Right forelimb (tissue), 1 donor: Measurements from ENCODE around the gene ZNF558.

Experiments used
- DNase-seq: peaks from one replicate; pipeline ENCODE4 v3.0.0-alpha.2; 2018

The ZNF558 gene

DNA sequence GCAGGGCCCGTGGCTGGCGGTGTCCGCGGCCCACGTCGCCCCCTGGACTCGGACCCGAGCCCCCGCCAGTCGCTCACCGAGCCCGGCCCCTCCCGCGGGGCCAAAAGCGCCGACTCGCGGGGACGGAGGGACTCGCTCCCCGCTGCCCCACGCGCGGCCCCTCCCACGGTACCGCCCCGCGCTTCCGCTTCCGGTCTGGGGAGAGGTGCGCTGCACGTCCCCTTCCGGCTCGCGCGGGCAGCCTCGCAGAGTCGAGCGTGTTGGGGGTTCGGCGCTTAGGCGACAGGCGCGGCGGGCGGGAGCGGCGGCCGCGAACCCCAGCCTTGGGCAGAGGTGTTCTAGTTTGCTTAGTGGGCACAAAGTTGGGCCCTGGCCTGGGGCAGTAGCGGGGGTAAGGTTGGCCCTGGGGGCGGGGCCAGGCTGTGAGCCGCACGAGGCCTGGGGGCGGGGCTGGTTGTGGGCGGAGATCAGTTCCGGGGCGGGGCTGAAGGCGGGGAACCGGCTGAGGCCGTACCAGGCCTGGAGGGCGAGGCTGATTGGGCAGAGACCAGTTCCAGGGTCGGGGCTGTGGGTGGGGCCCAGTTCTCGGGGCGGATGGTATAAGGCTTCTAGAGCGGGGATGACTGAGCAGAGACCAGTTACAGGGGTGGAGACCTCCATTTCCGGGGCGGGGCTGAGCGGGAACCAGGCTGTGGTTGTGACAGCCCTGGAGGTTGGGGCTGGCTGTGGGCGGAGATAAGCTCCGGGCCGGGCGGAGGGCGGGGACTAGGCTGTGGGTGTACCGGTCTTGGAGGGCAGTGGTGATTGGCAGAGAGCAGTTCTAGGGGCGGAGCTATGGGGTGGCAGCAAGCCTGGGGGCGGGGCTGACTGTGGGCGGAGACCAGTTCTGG lies at the start of gene ZNF558, which contains the start of gene MBD3L1:
Gene ZNF558 (minus strand): TSS at position 173 of the 890 bp plus-strand sequence. CDS start 9,645 bp downstream, outside the sequence.
Gene MBD3L1 (plus strand): TSS at position 246 of the 890 bp plus-strand sequence. CDS start 10,302 bp downstream, outside the sequence.
- peak; percentile 98 for DNase-seq

GRCh38 chr19:8881512-8881911 lies 49.4 kb upstream of the ZNF558 start:
- DNase-seq: no peak

DNA sequence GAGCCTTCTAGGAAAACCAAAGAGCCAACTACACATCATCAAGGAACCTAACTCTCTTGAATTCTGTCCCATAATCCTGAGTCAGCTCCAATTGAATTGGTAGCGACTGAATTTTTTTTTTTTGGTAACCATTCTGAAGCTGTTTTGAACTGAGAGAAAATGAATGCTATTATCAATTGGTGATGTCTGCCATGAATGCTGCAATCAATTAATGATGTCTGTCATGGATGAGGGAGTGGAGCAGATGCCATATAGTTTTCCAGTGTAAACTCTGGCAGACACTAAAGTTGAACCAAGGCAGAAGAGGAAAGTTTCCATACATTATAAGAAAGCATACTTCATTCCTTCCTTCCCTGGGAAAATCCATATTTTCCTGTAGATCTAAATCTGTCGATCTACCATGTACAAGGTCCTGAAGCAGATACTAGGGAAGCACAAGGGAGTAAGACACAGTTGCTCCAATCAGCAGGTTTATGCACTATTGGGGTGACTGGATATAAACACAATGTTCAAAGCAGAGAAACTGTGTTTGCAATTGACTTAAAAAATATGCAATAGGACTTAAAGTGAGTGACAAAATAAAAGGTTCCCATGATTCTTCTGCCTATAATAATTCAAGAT lies 48.9 kb upstream of the ZNF558 start:
- no peak for DNase-seq

GRCh38 chr19:8877854-8878705 lies 46.0 kb upstream of the ZNF558 start:
- no peak for DNase-seq

DNA sequence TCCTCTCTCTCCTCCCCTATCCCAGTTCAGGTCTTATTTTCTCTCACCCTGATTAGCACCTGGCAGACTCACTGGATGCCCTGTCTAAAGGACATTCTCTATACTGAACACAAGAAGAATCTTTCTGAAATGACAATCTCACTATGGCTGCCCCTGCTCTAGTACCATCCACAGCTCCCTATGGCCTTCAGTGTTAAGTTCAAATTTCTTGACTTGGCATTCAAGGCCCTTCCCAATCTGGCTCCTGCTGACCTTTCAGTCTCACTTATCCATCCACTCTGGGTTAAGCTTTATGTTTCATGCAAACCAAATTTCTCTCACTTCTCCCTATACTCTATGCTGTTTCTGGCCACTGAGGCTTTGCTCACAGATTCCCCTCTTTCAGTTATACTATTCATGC lies 34.2 kb upstream of the ZNF558 start:
- DNase-seq: no peak

GRCh38 chr19:8858260-8858659 lies 26.2 kb upstream of the ZNF558 start:
- no peak for DNase-seq

DNA sequence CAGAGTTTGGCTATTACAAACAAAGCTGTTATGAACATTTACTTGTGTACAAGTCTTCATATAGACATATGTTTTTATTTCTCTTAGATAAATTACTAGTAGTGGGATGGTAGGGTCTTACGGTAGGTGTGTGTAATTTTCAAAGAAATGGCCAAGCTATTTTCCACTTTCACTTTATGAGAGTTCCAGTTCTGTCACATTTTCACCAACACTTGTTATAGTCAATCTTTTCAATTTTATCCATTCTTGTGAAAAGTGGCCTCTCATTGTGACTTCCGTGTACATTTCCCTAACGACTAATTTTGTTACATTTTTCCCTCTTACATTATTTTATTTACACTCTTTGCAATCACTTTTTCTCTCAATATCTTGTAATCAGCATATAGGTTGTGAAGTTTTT lies 18.4 kb upstream of the ZNF558 start:
- no peak for DNase-seq

- no peak for DNase-seq
Measured at GRCh38 chr19:8849232-8849631, 17.1 kb upstream of the ZNF558 start.

GRCh38 chr19:8846819-8847218 lies 14.7 kb upstream of the ZNF558 start:
- no peak for DNase-seq

- DNase-seq: no peak
Measured at GRCh38 chr19:8840708-8841107, 8.6 kb upstream of the ZNF558 start.

- DNase-seq: no peak
Measured at GRCh38 chr19:8835877-8836276, 3.8 kb upstream of the ZNF558 start.

DNA sequence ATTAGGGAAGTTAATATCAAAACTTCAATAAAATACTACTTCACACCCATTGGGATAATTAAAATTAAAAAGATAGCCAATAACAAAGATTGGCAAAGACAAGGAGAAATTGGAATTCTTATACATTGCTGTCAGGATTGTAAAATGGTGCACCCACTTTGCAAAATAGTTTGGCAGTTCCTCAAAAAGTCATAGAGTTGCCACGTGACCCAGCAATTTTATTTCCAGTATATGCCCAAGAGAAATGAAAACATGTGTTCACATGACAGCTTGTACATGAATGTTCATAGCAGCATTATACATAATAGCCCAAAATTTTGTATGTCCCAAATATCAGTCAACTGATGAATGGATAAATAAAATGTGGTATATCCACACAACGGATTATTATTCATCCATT lies 3.3 kb upstream of the ZNF558 start:
- DNase-seq: no peak

DNA sequence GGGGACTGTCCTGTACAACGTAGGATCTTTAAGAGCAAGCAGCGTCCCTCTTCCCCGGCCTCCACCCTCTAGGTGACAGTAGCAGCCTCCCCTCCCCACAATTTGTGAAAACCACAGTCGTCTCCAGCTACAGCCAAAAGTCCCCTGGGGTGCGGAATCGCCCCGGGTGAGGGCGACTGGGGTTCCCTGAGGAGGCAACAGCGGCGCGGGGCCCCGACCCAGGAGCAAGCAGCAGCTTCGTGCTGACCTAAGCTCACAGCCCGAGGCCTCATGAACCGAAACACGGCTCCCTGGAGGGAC lies 322 bp downstream of the ZNF558 start:
- no peak for DNase-seq

- DNase-seq: no peak
Measured at GRCh38 chr19:8831373-8831772, 731 bp downstream of the ZNF558 start.

DNA sequence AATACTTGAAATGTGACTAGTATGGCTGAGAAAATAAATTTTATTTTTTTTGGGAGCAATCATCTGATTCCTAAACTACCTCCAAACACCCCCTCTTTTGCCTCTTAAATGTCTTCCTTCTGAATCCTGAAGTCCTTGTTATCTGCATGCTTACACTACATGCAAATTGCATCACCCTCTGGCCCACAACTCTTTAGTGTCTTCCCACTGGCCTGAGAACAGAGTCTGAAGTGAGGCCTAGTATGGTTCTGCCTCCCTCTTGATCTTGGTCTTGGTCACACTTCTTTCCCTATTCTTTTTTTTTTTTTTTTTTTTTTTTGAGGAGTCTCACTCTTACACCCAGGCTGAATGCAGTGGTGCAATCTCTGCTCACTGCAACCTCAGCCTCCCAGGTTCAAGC lies 4.8 kb downstream of the ZNF558 start:
- no peak for DNase-seq

GRCh38 chr19:8826371-8826770 lies 5.7 kb downstream of the ZNF558 start:
- no peak for DNase-seq

GRCh38 chr19:8821748-8822241 lies 10.3 kb downstream of the ZNF558 start:
- DNase-seq: no peak

DNA sequence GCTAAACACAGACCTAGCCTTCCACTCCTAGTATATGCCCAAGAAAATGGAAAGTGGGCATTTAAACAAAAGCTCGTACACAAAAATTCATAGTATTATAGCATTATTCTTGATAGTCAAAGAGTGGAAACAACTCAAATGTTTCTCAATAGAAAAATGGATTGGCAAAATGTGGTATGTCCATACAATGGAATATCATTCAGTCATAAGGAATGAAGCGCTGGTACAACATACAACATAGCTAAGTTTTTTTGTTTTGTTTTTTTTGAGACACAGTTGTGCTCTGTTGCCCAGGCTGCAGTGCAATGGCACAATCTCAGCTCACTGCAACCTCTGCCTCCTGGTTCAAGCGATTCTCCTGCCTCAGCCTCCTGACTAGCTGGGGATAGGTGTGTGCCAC lies 11.9 kb downstream of the ZNF558 start:
- DNase-seq: no peak

DNA sequence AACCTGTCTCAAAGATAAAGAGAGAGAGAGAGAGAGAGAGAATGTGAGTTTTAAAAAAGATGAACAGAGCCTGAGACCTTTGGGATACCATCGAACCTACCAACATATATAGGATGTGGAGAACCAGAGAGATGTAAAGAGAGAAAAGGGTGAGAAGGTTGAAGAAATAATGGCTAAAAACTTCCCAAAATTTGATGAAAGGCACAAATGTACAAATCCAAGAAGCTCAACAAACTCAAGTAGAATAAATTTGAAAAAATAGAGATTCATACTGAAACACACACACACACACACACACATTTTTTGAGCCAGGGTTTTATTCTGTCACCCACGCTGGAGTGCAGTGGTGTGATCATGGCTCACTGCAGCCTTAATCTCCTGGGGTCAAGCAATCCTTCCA lies 16.3 kb downstream of the ZNF558 start:
- DNase-seq: no peak

DNA sequence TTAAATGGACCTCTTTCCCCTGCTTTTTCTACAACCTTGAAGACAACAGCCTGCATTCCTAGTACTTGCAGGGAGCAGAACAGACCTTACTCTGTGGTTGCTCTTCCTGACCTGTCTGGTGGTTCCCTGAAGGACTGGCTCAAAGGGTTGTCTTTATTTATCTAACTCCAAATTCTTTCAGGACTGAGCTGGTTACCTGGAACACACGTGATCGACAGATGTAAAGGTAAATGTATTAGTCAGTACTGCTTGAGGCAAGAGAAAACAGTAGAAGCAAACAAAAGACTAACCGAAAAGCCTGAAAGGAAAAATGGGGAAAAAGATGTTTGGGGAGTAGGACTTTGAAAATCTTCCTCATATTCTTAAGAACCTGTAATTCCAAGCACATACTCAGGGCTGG lies 17.9 kb downstream of the ZNF558 start:
- no peak for DNase-seq

DNA sequence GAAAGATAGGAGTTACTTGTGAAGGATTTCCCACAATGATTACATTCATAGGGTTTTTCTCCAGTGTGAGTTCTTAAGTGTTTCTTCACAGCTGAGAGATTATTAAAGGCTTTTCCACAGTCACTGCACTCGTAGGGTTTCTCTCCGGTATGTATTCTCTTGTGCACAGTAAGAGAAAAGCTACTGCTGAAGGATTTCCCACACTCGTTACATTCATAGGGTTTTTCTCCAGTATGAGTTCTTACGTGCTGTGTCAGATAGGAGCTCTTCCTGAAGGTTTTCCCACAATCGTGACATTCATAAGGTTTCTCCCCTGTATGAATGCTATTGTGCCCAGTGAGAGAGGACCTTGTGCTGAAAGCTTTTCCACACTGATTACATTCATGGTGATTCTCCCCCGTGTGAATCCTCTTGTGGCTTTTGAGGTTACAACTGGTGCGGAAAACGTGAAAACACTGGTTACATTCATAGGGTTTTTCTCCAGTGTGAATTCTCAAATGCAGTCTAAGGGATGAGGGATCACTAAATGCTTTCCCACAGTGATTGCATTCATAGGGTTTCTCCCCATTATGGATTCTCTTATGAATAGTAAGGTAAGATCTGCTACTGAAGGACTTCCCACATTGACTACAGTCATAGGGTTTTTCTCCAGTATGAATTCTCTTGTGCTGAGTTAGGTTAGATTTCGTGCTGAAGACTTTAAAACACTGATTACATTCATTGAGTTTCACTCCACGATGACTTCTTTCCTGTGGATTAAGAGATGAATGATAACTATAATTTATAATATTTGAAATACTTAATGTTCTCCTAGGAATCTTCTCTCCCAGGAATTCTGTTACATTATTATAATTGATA lies 20.6 kb downstream of the ZNF558 start:
- DNase-seq: no peak

DNA sequence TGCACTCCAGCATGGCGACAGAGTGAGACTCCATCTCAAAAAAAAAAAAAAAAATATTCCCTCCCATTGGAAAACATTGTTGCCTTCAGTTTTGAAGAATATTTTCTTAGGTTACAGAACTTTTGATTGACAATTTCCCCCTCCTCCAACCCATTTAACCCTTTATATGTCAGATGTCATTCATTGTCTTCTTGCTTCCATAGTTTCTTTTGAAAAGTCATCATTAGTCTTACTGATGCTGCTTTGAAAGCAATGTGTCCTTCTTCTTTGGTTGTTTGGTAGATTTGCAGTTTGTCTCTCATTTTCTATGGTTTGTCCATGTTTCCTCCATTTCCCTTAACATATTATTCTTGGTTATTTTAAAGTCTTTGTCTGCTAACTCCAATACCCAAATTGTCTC lies 25.4 kb downstream of the ZNF558 start:
- no peak for DNase-seq
